CD4-positive, alpha-beta T cell treated with Interleukin-4 for 4 hours (primary cell): ENCODE data around the gene ERBB3.
"Not testable (repeated sequence)": the region's sequence is repeated elsewhere in the genome, so short reads cannot be mapped to it uniquely, and the experiment has no call there.

Source experiments
- DNase-seq: peaks from one replicate; pipeline ENCODE4 v3.0.0-alpha.2; 2020

The ERBB3 gene

GRCh38 chr12:56079723-56080555, at the start of gene ERBB3:
TSS of gene ERBB3 (plus strand) at chr12:56080165. CDS start at chr12:56080301, 136 bp downstream.
- peak; percentile 76 for DNase-seq

GRCh38 chr12:56031987-56032386, 48.0 kb upstream of the ERBB3 start:
- DNase-seq, result peak; percentile 37

GRCh38 chr12:56034586-56035332, 45.2 kb upstream of the ERBB3 start:
- peak; percentile 31 for DNase-seq

GRCh38 chr12:56037161-56037560, 42.8 kb upstream of the ERBB3 start:
- no peak for DNase-seq

GRCh38 chr12:56038022-56038655, 41.8 kb upstream of the ERBB3 start:
- peak; percentile 51 for DNase-seq

GRCh38 chr12:56040151-56040550, 39.8 kb upstream of the ERBB3 start:
- no peak for DNase-seq

- no peak for DNase-seq
Measured at GRCh38 chr12:56040963-56041551, 38.9 kb upstream of the ERBB3 start.

GRCh38 chr12:56041552-56042429, 38.2 kb upstream of the ERBB3 start, which contains the start of gene RPS26:
TSS of gene RPS26 (plus strand) at chr12:56041918. CDS start at chr12:56042167, 249 bp downstream.
- DNase-seq, result peak; percentile 99

GRCh38 chr12:56042430-56042813, 37.5 kb upstream of the ERBB3 start:
- not testable (repeated sequence) for DNase-seq

GRCh38 chr12:56042843-56043242, 37.1 kb upstream of the ERBB3 start:
- DNase-seq, result no peak

- DNase-seq, result no peak
Measured at GRCh38 chr12:56046027-56046780, 33.8 kb upstream of the ERBB3 start.

- DNase-seq, result no peak
Measured at GRCh38 chr12:56053407-56053893, 26.5 kb upstream of the ERBB3 start.

GRCh38 chr12:56059964-56060363, 20.0 kb upstream of the ERBB3 start:
- not testable (repeated sequence) for DNase-seq

- no peak for DNase-seq
Measured at GRCh38 chr12:56061982-56062381, 18.0 kb upstream of the ERBB3 start.

- no peak for DNase-seq
Measured at GRCh38 chr12:56062996-56063395, 17.0 kb upstream of the ERBB3 start.

GRCh38 chr12:56071648-56072047, 8.3 kb upstream of the ERBB3 start:
- no peak for DNase-seq

GRCh38 chr12:56074396-56074795, 5.6 kb upstream of the ERBB3 start:
- DNase-seq, result no peak

- DNase-seq, result not testable (repeated sequence)
Measured at GRCh38 chr12:56077966-56078365, 2.0 kb upstream of the ERBB3 start.

- no peak for DNase-seq
Measured at GRCh38 chr12:56078427-56078826, 1.5 kb upstream of the ERBB3 start.

- peak; percentile 38 for DNase-seq
Measured at GRCh38 chr12:56078931-56079722, 838 bp upstream of the ERBB3 start.
